GM23338 (cell line): Measurements from ENCODE around the gene ICA1L.

Experiments used
- EZH2 ChIP-seq: fragments of 200-600 bp; sonication (generic); IDR thresholded peaks from one replicate; pipeline ENCODE4 v1.8.0; 2017; ENCODE audit warnings: antibody characterized with exemption, mild to moderate bottlenecking, low read depth; ENCODE audit not compliant: unreplicated experiment
- EZH2phosphoT487 ChIP-seq: fragments of 200-600 bp; sonication (generic); IDR thresholded peaks from one replicate; pipeline ENCODE4 v1.8.1; 2018; ENCODE audit warnings: antibody characterized with exemption; ENCODE audit not compliant: unreplicated experiment
- POLR2AphosphoS5 ChIP-seq: IDR thresholded peaks from 2 replicates; pipeline ENCODE4 v1.6.1; 2016; ENCODE audit warnings: antibody characterized with exemption, low read depth
- TF ChIP-seq, protein P1 (sequence below), 2 experiments: fragments of 200-600 bp in 1 of 2; sonication (generic) in 1 of 2; conservative IDR thresholded peaks; 2 replicates each; pipeline versions ENCODE4 v1.5.1 to v1.6.1; 2016 to 2017; ENCODE audit warnings: antibody characterized with exemption in 2 of 2, low read depth in 2 of 2, mild to moderate bottlenecking in 2 of 2, moderate library complexity in 1 of 2
- TF ChIP-seq, protein P2 (sequence below): IDR thresholded peaks from one replicate; pipeline ENCODE4 v1.6.1; 2018; ENCODE audit warnings: antibody characterized with exemption; ENCODE audit not compliant: unreplicated experiment

DNA sequence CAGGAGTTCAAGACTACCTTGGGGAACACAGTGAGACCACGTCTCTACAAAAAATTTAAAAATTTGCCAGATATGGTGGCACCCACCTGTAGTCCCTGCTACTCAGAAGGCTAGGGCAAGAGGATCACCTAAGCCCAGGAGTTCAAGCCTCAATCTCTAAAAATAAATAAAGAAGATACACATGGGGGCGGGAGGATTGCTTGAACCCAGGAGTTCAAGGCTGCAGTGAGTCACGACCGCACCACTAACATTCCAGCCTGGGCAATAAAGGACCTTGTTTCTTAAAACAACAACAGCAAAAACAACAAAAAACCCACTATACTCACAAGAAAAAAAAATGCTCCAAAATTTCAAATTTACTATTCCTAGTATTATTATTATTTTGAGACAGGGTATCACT is 10.0 kb upstream of the ICA1L start:
- no peak for TF ChIP-seq POLR2AphosphoS5
- TF ChIP-seq, protein P1, sequence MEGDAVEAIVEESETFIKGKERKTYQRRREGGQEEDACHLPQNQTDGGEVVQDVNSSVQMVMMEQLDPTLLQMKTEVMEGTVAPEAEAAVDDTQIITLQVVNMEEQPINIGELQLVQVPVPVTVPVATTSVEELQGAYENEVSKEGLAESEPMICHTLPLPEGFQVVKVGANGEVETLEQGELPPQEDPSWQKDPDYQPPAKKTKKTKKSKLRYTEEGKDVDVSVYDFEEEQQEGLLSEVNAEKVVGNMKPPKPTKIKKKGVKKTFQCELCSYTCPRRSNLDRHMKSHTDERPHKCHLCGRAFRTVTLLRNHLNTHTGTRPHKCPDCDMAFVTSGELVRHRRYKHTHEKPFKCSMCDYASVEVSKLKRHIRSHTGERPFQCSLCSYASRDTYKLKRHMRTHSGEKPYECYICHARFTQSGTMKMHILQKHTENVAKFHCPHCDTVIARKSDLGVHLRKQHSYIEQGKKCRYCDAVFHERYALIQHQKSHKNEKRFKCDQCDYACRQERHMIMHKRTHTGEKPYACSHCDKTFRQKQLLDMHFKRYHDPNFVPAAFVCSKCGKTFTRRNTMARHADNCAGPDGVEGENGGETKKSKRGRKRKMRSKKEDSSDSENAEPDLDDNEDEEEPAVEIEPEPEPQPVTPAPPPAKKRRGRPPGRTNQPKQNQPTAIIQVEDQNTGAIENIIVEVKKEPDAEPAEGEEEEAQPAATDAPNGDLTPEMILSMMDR (conservative IDR thresholded peaks at IDR 0.05; ENCODE audit: low read depth in 2 of 2), result no peak
- TF ChIP-seq, protein P2, sequence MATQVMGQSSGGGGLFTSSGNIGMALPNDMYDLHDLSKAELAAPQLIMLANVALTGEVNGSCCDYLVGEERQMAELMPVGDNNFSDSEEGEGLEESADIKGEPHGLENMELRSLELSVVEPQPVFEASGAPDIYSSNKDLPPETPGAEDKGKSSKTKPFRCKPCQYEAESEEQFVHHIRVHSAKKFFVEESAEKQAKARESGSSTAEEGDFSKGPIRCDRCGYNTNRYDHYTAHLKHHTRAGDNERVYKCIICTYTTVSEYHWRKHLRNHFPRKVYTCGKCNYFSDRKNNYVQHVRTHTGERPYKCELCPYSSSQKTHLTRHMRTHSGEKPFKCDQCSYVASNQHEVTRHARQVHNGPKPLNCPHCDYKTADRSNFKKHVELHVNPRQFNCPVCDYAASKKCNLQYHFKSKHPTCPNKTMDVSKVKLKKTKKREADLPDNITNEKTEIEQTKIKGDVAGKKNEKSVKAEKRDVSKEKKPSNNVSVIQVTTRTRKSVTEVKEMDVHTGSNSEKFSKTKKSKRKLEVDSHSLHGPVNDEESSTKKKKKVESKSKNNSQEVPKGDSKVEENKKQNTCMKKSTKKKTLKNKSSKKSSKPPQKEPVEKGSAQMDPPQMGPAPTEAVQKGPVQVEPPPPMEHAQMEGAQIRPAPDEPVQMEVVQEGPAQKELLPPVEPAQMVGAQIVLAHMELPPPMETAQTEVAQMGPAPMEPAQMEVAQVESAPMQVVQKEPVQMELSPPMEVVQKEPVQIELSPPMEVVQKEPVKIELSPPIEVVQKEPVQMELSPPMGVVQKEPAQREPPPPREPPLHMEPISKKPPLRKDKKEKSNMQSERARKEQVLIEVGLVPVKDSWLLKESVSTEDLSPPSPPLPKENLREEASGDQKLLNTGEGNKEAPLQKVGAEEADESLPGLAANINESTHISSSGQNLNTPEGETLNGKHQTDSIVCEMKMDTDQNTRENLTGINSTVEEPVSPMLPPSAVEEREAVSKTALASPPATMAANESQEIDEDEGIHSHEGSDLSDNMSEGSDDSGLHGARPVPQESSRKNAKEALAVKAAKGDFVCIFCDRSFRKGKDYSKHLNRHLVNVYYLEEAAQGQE, result no peak
- no peak for TF ChIP-seq EZH2
- no peak for TF ChIP-seq EZH2phosphoT487
